ENCODE measurements around the gene RRN3. TPM values are rescaled to one million over a fixed set of nuclear protein-coding genes. Genes with fewer than 3 reads are reported as not detected.

RRN3 gene
- total and polyA plus RNA-seq, 9 of the 15 experiments (the other 6 are each of a cell fraction or from before 2014, with no cell fraction given), result 22.2 to 49.5 (median 28.4) TPM

GRCh38 chr16:15073101-15073500 is 21.0 kb downstream of the RRN3 start:
- Histone ChIP-seq H3K9ac (ENCODE audit: insufficient read depth in 1 of 2, low read depth in 2 of 2, low read length in 2 of 2) (no peak overlapping the region), H4K20me1 (replicated peaks; ENCODE audit: control insufficient read depth, insufficient read depth, low read length) (no peaks in the 10 kb centered on the region), H3K4me2 (ENCODE audit: insufficient read depth, low read length) (no peak overlapping the region), H3K9me3 (replicated peaks; ENCODE audit: control insufficient read depth, insufficient read depth, low read depth, low read length) (no peaks in the 10 kb centered on the region), H3K36me3 (ENCODE audit: control insufficient read depth, insufficient read depth, low read length) (peaks cover 77% of the 10 kb centered on the region), H3K4me1 (replicated peaks in 1 of 2; ENCODE audit: control insufficient read depth in 2 of 2, insufficient read depth in 2 of 2, low read length in 2 of 2) (no peaks in the 10 kb centered on the region), H3K27ac (ENCODE audit: extremely low read depth, low read depth, low read length) (no peak overlapping the region), H2AFZ (ENCODE audit: low read depth, low read length) (no peak overlapping the region), H3K27me3 (ENCODE audit: control insufficient read depth in 2 of 2, insufficient read depth in 2 of 2, low read length in 2 of 2) (no peaks in the 10 kb centered on the region), H3K4me3 (no peak overlapping the region), H3K79me2 (ENCODE audit: control insufficient read depth, insufficient read depth, low read length) (no peaks in the 10 kb centered on the region), H3K9me1 (ENCODE audit: control insufficient read depth, insufficient read depth, low read length) (no peaks in the 10 kb centered on the region)
- intact Hi-C loops (cut with micrococcal nuclease), result no loop called here
- 93% methylated on average over 5 of the region's 6 CpGs for WGBS (ENCODE audit: insufficient coverage, low coverage, missing lambda C conversion rate)
- no peak for ATAC-seq
- no TSS peak for BruUV-seq (replicated peaks)
- DNase-seq (ENCODE audit: extremely low read depth in 1 of 4, low spot score in 3 of 4), result no peak
- POLR2A ChIA-PET, result interaction anchor here (0.6 kb wide), 1 partner anchor 1016 kb away, joined by 3 read pairs; no protein-coding TSS in a partner anchor
- no peak for FAIRE-seq
- CTCF ChIA-PET (ENCODE audit: low intra/inter-chr PET ratio), result no interaction called here
- in situ Hi-C loops (cut with MboI), result loop anchor here (25.0 kb wide), 1 partner anchor 186 kb away; no protein-coding TSS in a partner anchor
- TF ChIP-seq PML (IDR thresholded peaks at IDR 0.05; ENCODE audit: low read length), result no peak
- TF ChIP-seq, protein P1, sequence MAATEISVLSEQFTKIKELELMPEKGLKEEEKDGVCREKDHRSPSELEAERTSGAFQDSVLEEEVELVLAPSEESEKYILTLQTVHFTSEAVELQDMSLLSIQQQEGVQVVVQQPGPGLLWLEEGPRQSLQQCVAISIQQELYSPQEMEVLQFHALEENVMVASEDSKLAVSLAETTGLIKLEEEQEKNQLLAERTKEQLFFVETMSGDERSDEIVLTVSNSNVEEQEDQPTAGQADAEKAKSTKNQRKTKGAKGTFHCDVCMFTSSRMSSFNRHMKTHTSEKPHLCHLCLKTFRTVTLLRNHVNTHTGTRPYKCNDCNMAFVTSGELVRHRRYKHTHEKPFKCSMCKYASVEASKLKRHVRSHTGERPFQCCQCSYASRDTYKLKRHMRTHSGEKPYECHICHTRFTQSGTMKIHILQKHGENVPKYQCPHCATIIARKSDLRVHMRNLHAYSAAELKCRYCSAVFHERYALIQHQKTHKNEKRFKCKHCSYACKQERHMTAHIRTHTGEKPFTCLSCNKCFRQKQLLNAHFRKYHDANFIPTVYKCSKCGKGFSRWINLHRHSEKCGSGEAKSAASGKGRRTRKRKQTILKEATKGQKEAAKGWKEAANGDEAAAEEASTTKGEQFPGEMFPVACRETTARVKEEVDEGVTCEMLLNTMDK (IDR thresholded peaks at IDR 0.05; ENCODE audit: borderline replicate concordance, insufficient read depth, low read depth, low read length, poor library complexity, severe bottlenecking), result no peak
- TF ChIP-seq JUND (IDR thresholded peaks at IDR 0.05; ENCODE audit: borderline replicate concordance, low read depth, low read length), result no peak
- no peak for TF ChIP-seq JUND (tag; IDR thresholded peaks at IDR 0.05; ENCODE audit: borderline replicate concordance, low read depth, low read length)
- no peak for TF ChIP-seq ZNF830 (CRISPR knock-in tag; IDR thresholded peaks at IDR 0.05)
- TF ChIP-seq E2F8 (IDR thresholded peaks at IDR 0.05; ENCODE audit: low read depth, partially characterized antibody), result no peak
- TF ChIP-seq MCM2 (IDR thresholded peaks at IDR 0.05; ENCODE audit: low read depth), result no peak
- TF ChIP-seq, protein P2, sequence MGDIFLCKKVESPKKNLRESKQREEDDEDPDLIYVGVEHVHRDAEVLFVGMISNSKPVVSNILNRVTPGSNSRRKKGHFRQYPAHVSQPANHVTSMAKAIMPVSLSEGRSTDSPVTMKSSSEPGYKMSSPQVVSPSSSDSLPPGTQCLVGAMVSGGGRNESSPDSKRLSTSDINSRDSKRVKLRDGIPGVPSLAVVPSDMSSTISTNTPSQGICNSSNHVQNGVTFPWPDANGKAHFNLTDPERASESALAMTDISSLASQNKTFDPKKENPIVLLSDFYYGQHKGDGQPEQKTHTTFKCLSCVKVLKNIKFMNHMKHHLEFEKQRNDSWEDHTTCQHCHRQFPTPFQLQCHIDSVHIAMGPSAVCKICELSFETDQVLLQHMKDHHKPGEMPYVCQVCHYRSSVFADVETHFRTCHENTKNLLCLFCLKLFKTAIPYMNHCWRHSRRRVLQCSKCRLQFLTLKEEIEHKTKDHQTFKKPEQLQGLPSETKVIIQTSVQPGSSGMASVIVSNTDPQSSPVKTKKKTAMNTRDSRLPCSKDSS (IDR thresholded peaks at IDR 0.05; ENCODE audit: low read depth, partially characterized antibody), result no peak
- TF ChIP-seq MYC (IDR thresholded peaks at IDR 0.05; ENCODE audit: low read depth, low read length), result no peak
- no peak for TF ChIP-seq MYC (CRISPR knock-in tag; IDR thresholded peaks at IDR 0.05; ENCODE audit: borderline replicate concordance, low read depth)
- no peak for TF ChIP-seq ZNF431 (CRISPR knock-in tag; IDR thresholded peaks at IDR 0.05)
